ENCODE data around the gene RBFOX2.

DNA sequence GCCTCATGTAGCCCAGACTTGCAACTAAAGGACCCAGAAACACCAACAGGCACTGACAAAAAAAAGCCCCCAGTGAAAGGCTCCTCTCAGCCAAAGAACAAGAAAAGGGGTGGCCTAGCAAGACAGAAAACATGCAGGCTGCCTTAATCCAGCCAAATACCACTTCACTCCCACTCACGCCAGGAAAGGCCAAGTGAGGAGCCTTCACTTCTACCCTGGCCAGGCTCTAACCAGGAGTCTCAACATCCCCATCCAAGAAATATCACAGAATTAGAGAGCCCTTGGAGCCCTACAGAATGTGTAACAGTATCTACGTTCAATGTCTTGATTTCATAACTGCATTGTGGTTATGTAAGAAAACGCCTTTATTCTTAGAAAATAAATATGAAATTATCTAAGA is 162.0 kb downstream of the RBFOX2 start:
- TF ChIP-seq, protein P1, sequence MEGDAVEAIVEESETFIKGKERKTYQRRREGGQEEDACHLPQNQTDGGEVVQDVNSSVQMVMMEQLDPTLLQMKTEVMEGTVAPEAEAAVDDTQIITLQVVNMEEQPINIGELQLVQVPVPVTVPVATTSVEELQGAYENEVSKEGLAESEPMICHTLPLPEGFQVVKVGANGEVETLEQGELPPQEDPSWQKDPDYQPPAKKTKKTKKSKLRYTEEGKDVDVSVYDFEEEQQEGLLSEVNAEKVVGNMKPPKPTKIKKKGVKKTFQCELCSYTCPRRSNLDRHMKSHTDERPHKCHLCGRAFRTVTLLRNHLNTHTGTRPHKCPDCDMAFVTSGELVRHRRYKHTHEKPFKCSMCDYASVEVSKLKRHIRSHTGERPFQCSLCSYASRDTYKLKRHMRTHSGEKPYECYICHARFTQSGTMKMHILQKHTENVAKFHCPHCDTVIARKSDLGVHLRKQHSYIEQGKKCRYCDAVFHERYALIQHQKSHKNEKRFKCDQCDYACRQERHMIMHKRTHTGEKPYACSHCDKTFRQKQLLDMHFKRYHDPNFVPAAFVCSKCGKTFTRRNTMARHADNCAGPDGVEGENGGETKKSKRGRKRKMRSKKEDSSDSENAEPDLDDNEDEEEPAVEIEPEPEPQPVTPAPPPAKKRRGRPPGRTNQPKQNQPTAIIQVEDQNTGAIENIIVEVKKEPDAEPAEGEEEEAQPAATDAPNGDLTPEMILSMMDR (IDR thresholded peaks at IDR 0.05) = no peak
- TF ChIP-seq POLR2AphosphoS5 (IDR thresholded peaks at IDR 0.05; ENCODE audit: low read depth, low read length) (no peak), SIN3A (IDR thresholded peaks at IDR 0.05; ENCODE audit: borderline replicate concordance, insufficient read depth, low read depth, low read length) (no peak), TCF7L2 (IDR thresholded peaks at IDR 0.05; ENCODE audit: low read depth, low read length) (no peak)
- TF ChIP-seq, protein P2, sequence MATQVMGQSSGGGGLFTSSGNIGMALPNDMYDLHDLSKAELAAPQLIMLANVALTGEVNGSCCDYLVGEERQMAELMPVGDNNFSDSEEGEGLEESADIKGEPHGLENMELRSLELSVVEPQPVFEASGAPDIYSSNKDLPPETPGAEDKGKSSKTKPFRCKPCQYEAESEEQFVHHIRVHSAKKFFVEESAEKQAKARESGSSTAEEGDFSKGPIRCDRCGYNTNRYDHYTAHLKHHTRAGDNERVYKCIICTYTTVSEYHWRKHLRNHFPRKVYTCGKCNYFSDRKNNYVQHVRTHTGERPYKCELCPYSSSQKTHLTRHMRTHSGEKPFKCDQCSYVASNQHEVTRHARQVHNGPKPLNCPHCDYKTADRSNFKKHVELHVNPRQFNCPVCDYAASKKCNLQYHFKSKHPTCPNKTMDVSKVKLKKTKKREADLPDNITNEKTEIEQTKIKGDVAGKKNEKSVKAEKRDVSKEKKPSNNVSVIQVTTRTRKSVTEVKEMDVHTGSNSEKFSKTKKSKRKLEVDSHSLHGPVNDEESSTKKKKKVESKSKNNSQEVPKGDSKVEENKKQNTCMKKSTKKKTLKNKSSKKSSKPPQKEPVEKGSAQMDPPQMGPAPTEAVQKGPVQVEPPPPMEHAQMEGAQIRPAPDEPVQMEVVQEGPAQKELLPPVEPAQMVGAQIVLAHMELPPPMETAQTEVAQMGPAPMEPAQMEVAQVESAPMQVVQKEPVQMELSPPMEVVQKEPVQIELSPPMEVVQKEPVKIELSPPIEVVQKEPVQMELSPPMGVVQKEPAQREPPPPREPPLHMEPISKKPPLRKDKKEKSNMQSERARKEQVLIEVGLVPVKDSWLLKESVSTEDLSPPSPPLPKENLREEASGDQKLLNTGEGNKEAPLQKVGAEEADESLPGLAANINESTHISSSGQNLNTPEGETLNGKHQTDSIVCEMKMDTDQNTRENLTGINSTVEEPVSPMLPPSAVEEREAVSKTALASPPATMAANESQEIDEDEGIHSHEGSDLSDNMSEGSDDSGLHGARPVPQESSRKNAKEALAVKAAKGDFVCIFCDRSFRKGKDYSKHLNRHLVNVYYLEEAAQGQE (IDR thresholded peaks at IDR 0.05; ENCODE audit: insufficient read depth in 1 of 2, low read depth in 2 of 2, low read length in 1 of 2) = no peak

Measured in Panc1 (cell line).